GM12874 (cell line): ENCODE measurements around the gene PDHX.

ENCODE experiments used
- CTCF ChIP-seq: IDR thresholded peaks from 2 replicates; pipeline ENCODE4 v1.5.1; 2011; ENCODE audit warnings: low read depth, mild to moderate bottlenecking, control low read depth, low read length, moderate library complexity; ENCODE audit not compliant: insufficient read depth

Gene PDHX

GRCh38 chr11:34899633-34900016 is 16.8 kb upstream of the PDHX start:
- no peak for TF ChIP-seq CTCF

GRCh38 chr11:34904421-34904955 is 11.9 kb upstream of the PDHX start:
- no peak for TF ChIP-seq CTCF

- no peak for TF ChIP-seq CTCF
These were observed 10.8 kb upstream of the PDHX start for GRCh38 chr11:34905666-34906065.

GRCh38 chr11:34907934-34908593 is 8.4 kb upstream of the PDHX start:
- TF ChIP-seq CTCF, result no peak

- no peak for TF ChIP-seq CTCF
These were observed 7.0 kb upstream of the PDHX start for GRCh38 chr11:34909415-34909814.

GRCh38 chr11:34909955-34910354 is 6.5 kb upstream of the PDHX start:
- no peak for TF ChIP-seq CTCF

GRCh38 chr11:34910817-34911216 is 5.6 kb upstream of the PDHX start:
- no peak for TF ChIP-seq CTCF

- TF ChIP-seq CTCF, result no peak
These were observed 4.7 kb upstream of the PDHX start for GRCh38 chr11:34911676-34912075.
